ENCODE data around the gene SLC25A47.

DNA sequence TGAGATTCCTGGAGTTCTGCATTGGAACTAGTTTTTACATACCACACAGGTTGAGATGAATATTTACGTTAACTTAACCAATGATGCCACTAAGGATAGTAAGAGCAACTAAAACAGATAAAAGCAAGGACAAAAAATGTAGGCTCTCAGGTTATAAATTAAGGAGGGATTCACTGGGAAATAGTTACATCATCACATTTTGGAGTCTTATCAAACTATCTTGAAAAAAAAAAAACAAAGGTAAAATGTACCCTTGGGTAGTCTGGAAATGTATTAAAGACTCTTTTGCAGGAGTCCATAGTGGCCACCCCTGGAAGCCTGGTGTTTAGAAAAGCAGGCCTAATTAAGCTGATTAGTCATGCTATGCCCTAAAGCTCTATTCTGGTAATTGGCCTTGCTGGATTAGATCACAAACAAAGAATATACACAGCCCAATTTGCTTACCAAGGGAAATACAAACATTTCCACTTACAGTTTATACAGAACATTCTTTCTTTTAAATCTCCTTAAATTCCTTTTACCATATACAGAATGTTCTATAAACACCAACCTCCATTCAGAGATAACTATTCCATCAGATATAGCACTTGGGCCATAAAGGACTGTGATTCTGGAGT, 39.3 kb downstream of the SLC25A47 start:
- TF ChIP-seq, protein P1, sequence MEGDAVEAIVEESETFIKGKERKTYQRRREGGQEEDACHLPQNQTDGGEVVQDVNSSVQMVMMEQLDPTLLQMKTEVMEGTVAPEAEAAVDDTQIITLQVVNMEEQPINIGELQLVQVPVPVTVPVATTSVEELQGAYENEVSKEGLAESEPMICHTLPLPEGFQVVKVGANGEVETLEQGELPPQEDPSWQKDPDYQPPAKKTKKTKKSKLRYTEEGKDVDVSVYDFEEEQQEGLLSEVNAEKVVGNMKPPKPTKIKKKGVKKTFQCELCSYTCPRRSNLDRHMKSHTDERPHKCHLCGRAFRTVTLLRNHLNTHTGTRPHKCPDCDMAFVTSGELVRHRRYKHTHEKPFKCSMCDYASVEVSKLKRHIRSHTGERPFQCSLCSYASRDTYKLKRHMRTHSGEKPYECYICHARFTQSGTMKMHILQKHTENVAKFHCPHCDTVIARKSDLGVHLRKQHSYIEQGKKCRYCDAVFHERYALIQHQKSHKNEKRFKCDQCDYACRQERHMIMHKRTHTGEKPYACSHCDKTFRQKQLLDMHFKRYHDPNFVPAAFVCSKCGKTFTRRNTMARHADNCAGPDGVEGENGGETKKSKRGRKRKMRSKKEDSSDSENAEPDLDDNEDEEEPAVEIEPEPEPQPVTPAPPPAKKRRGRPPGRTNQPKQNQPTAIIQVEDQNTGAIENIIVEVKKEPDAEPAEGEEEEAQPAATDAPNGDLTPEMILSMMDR (IDR thresholded peaks at IDR 0.05; ENCODE audit: low read length): no peak
- TF ChIP-seq EZH2phosphoT487 (IDR thresholded peaks at IDR 0.05; ENCODE audit: low read length) (no peak), EZH2 (optimal IDR thresholded peaks at IDR 0.05; ENCODE audit: low read depth, low read length) (no peak)

All from MM.1S (cell line).